H1 (cell line): Measurements from ENCODE around the gene SH3PXD2B. TPM values are rescaled to one million over a fixed set of nuclear protein-coding genes. Genes with fewer than 3 reads are reported as not detected.

Source experiments
- CTCF ChIA-PET: fragments of 300-600 bp; sonication (Branson Sonifier 250); formaldehyde crosslinking; loops from one replicate; lab custom pipeline; 2021; ENCODE audit not compliant: partially characterized antibody; lab: Charles Lee
- POLR2A ChIA-PET: fragments of 300-600 bp; sonication (Branson Sonifier 250); formaldehyde crosslinking; loops from one replicate; lab custom pipeline; 2021; ENCODE audit warnings: inconsistent platforms; ENCODE audit not compliant: partially characterized antibody; lab: Charles Lee
- DNase-seq, 2 experiments: peaks; one replicate each; pipeline versions ENCODE4 v3.0.0 to v3.0.0-alpha.2; 2010 to 2022; ENCODE audit warnings: low spot score in 2 of 2, low read depth in 1 of 2, mixed read lengths in 1 of 2
- FAIRE-seq: peaks from 2 replicates; lab custom pipeline; 2011; peaks lifted over from hg19 to GRCh38; lab: Jason Lieb, UNC
- H2AFZ ChIP-seq: 2 replicates; pipeline ENCODE4 v1.8.1; 2012; ENCODE audit warnings: low read length, inconsistent platforms
- H2AK5ac ChIP-seq: 2 replicates; pipeline ENCODE4 v1.6.1; 2013; ENCODE audit warnings: low read depth, low read length
- H2BK120ac ChIP-seq: replicated peaks from 2 replicates; pipeline ENCODE3; 2013; ENCODE audit warnings: low read depth, low read length, inconsistent platforms
- H2BK12ac ChIP-seq: 2 replicates; pipeline ENCODE4 v1.6.1; 2013; ENCODE audit warnings: low read depth, low read length
- H2BK15ac ChIP-seq: 2 replicates; pipeline ENCODE4 v1.6.1; 2013; ENCODE audit warnings: low read length
- H2BK20ac ChIP-seq: 2 replicates; pipeline ENCODE4 v1.6.1; 2013; ENCODE audit warnings: low read length
- H2BK5ac ChIP-seq: 2 replicates; pipeline ENCODE4 v1.6.1; 2013; ENCODE audit warnings: low read depth, low read length
- H3K14ac ChIP-seq: 2 replicates; pipeline ENCODE4 v1.6.1; 2013; ENCODE audit warnings: inconsistent platforms; ENCODE audit not compliant: insufficient read length
- H3K18ac ChIP-seq: 2 replicates; pipeline ENCODE4 v1.6.1; 2013; ENCODE audit warnings: low read length; ENCODE audit errors: extremely low read depth
- H3K23ac ChIP-seq: 2 replicates; pipeline ENCODE4 v1.6.1; 2013; ENCODE audit warnings: inconsistent platforms; ENCODE audit not compliant: insufficient read length
- H3K23me2 ChIP-seq: 2 replicates; pipeline ENCODE4 v1.6.1; 2013; ENCODE audit warnings: low read depth, low read length
- H3K27ac ChIP-seq: 2 replicates; pipeline ENCODE4 v1.6.1; 2011; ENCODE audit warnings: low read depth, low read length, inconsistent platforms
- H3K27me3 ChIP-seq, 4 experiments: replicated peaks in 1 of 4; 1 replicate in 1 of 4; 2 replicates in 3 of 4; pipeline versions ENCODE4 v1.6.1 to v1.8.1; 2011 to 2013; ENCODE audit warnings: low read length in 3 of 4, mild to moderate bottlenecking in 3 of 4, inconsistent platforms in 2 of 4, mixed read lengths in 2 of 4, moderate library complexity in 1 of 4; ENCODE audit not compliant: control insufficient read depth in 3 of 4, insufficient read depth in 3 of 4; ENCODE audit errors: extremely low read depth in 1 of 4
- H3K36me3 ChIP-seq, 4 experiments: 2 replicates each; pipeline versions ENCODE4 v1.6.1 to v1.8.1; 2011 to 2013; ENCODE audit warnings: mild to moderate bottlenecking in 4 of 4, low read length in 3 of 4, moderate library complexity in 2 of 4, control low read depth in 1 of 4, inconsistent platforms in 1 of 4; ENCODE audit not compliant: insufficient read depth in 4 of 4, control insufficient read depth in 2 of 4
- H3K4ac ChIP-seq: replicated peaks from 2 replicates; pipeline ENCODE3; 2013; ENCODE audit warnings: low read length, low read depth, mixed read lengths, inconsistent platforms; ENCODE audit not compliant: insufficient read length
- H3K4me1 ChIP-seq, 4 experiments: replicated peaks in 1 of 4; 1 replicate in 1 of 4; 2 replicates in 3 of 4; pipeline versions ENCODE4 v1.6.1 to v1.8.1; 2011 to 2013; ENCODE audit warnings: low read length in 3 of 4, inconsistent platforms in 2 of 4, mixed read lengths in 1 of 4; ENCODE audit not compliant: insufficient read depth in 4 of 4, control insufficient read depth in 3 of 4
- H3K4me2 ChIP-seq, 2 experiments: 2 replicates each; pipeline versions ENCODE4 v1.6.1 to v1.8.1; 2011 to 2013; ENCODE audit warnings: low read depth in 2 of 2, low read length in 2 of 2, control low read depth in 1 of 2, inconsistent platforms in 1 of 2, mild to moderate bottlenecking in 1 of 2; ENCODE audit not compliant: insufficient read depth in 1 of 2
- H3K4me3 ChIP-seq, 4 experiments: fragments of 200-600, 300-600 bp in 1 of 4; sonication (generic), shearing (Covaris generic), sonication (Bioruptor Twin) in 1 of 4; 2 replicates each; pipeline versions ENCODE4 v1.5.1 to v1.8.1; 2011 to 2016; ENCODE audit warnings: low read length in 4 of 4, low read depth in 3 of 4, control low read depth in 2 of 4, inconsistent platforms in 2 of 4, mild to moderate bottlenecking in 2 of 4, mixed read lengths in 1 of 4, moderate library complexity in 1 of 4; ENCODE audit not compliant: insufficient read depth in 2 of 4; ENCODE audit errors: extremely low read depth in 1 of 4
- H3K56ac ChIP-seq: replicated peaks from 2 replicates; pipeline ENCODE3; 2013; ENCODE audit warnings: low read depth, mild to moderate bottlenecking, mixed read lengths, low read length, inconsistent platforms; ENCODE audit not compliant: insufficient read length
- H3K79me1 ChIP-seq: 2 replicates; pipeline ENCODE4 v1.6.1; 2013; ENCODE audit warnings: low read depth, low read length, control low read depth
- H3K79me2 ChIP-seq, 2 experiments: 2 replicates each; pipeline versions ENCODE4 v1.6.1 to v1.8.1; 2012 to 2013; ENCODE audit warnings: low read length in 2 of 2, mild to moderate bottlenecking in 2 of 2, inconsistent platforms in 1 of 2; ENCODE audit not compliant: insufficient read depth in 2 of 2, control insufficient read depth in 1 of 2
- H3K9ac ChIP-seq, 4 experiments: replicated peaks in 1 of 4; 1 replicate in 1 of 4; 2 replicates in 3 of 4; pipeline versions ENCODE4 v1.6.1 to v1.8.1; 2011 to 2013; ENCODE audit warnings: low read depth in 3 of 4, low read length in 3 of 4, control low read depth in 2 of 4, mild to moderate bottlenecking in 2 of 4, moderate library complexity in 2 of 4, inconsistent platforms in 1 of 4; ENCODE audit errors: extremely low read depth in 1 of 4
- H3K9me3 ChIP-seq, 2 experiments: 2 replicates each; pipeline versions ENCODE4 v1.6.1 to v1.8.1; 2012 to 2013; ENCODE audit warnings: mild to moderate bottlenecking in 2 of 2, moderate library complexity in 2 of 2, control low read depth in 1 of 2, inconsistent platforms in 1 of 2, low read depth in 1 of 2, low read length in 1 of 2, mixed read lengths in 1 of 2; ENCODE audit not compliant: insufficient read depth in 2 of 2
- H4K20me1 ChIP-seq, 2 experiments: replicated peaks in 1 of 2; 2 replicates each; pipeline versions ENCODE3 to v1.8.1; 2011 to 2013; ENCODE audit warnings: inconsistent platforms in 2 of 2, low read length in 2 of 2, mild to moderate bottlenecking in 1 of 2; ENCODE audit not compliant: insufficient read depth in 2 of 2, control insufficient read depth in 1 of 2
- H4K5ac ChIP-seq: 2 replicates; pipeline ENCODE4 v1.6.1; 2013; ENCODE audit warnings: low read length, low read depth, mixed read lengths, inconsistent platforms; ENCODE audit not compliant: insufficient read length
- H4K8ac ChIP-seq: 2 replicates; pipeline ENCODE4 v1.8.0; 2013; ENCODE audit warnings: mild to moderate bottlenecking, moderate library complexity, low read length, inconsistent platforms; ENCODE audit not compliant: insufficient read depth; ENCODE audit errors: extremely low read depth
- H4K91ac ChIP-seq: replicated peaks from 2 replicates; pipeline ENCODE3; 2013; ENCODE audit warnings: low read length, mixed read lengths, inconsistent platforms; ENCODE audit not compliant: insufficient read length
- ASH2L ChIP-seq: fragments of 200-600, 300-600 bp; sonication (generic); IDR thresholded peaks from one replicate; pipeline ENCODE4 v1.7.1; 2017; ENCODE audit warnings: low read length
- RFX5 ChIP-seq: IDR thresholded peaks from 2 replicates; pipeline ENCODE4 v1.6.1; 2011; ENCODE audit warnings: low read depth, low read length, improper control_type of control experiment, borderline replicate concordance
- SRF ChIP-seq: IDR thresholded peaks from 2 replicates; pipeline ENCODE4 v1.6.1; 2011; ENCODE audit warnings: mild to moderate bottlenecking, low read depth, low read length, moderate library complexity
- SUZ12 ChIP-seq: fragments of 200-600 bp; sonication (generic); IDR thresholded peaks from 2 replicates; pipeline ENCODE4 v1.6.1; 2012; ENCODE audit warnings: mild to moderate bottlenecking, inconsistent platforms, low read length, moderate library complexity, mixed read lengths
- WGBS, 2 experiments: shearing (Covaris generic) in 1 of 2; methylation state at CpG; one replicate each; pipeline versions ENCODE4 v1.1.6 to v1.1.7; 2013 to 2015; ENCODE audit warnings: low lambda C conversion rate in 2 of 2, mixed read lengths in 2 of 2, inconsistent platforms in 1 of 2, low coverage in 1 of 2, missing lambda C conversion rate in 1 of 2; ENCODE audit not compliant: insufficient replicate concordance in 2 of 2, insufficient coverage in 1 of 2, insufficient read length in 1 of 2; ENCODE audit errors: extremely low coverage in 1 of 2, missing lambda C conversion rate in 1 of 2; 5-methylcytosine and 5-hydroxymethylcytosine counted together
- polyA plus RNA-seq, 7 experiments: library from polyadenylated mRNA; depleted of rRNA in 3 of 7; stranded (reverse) in 5 of 7; unstranded in 2 of 7; fragments of >200 nt in 5 of 7; fragments of 200-250 nt in 2 of 7; gene quantifications; 1 replicate in 5 of 7; 2 replicates in 1 of 7; 4 replicates in 1 of 7; pipeline versions ENCODE4 v1.2.1 to v1.2.3, GENCODE V29; 2011 to 2013; ENCODE audit warnings: missing spikeins in 2 of 7, mixed read lengths in 2 of 7
- total RNA-seq: library from RNA; stranded (reverse); fragmentation: NEBNext Ultra II Directional; extraction: Animal tissue kit (Norgen Biotek cat#: 25700); gene quantifications from 2 replicates; pipeline ENCODE4 v1.2.1, GENCODE V29; 2021

The SH3PXD2B gene
- total and polyA plus RNA-seq, 2 of the 8 experiments (the other 6 are each of a cell fraction or from before 2014, with no cell fraction given): 32.9 to 72.9 TPM

DNA sequence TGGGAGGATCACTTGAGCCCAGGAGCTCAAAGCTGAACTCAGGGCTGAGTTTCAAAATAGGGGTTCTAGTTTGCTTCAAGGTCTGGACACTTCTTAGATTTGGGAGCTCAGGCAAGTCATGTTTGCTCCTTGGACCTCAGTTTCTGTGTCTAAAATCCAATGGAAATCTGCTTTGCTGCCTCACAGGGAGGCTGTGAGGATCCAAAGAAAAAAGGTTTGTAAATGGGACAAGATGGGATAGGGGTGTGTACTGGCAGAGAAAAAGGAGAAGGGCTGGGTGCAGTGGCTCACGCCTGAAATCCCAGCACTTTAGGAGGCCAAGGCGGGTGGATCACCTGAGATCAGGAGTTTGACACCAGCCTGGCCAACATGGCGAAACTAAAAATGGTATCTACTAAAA, 39.6 kb upstream of the SH3PXD2B start:
- Histone ChIP-seq H4K20me1 (no peaks in the 10 kb centered on the region), H3K9ac (no peak overlapping the region), H3K4me1 (no peaks in the 10 kb centered on the region), H3K4ac (no peak overlapping the region), H2BK20ac (no peak overlapping the region), H3K23me2 (no peaks in the 10 kb centered on the region), H4K5ac (no peak overlapping the region), H3K27ac (no peak overlapping the region), H4K8ac (no peak overlapping the region), H2AK5ac (no peak overlapping the region), H3K79me1 (no peaks in the 10 kb centered on the region), H2AFZ (no peak overlapping the region), H3K27me3 (peaks cover 0 to 2% (median 0%) of the 10 kb centered on the region in 4 experiments; a peak in 1 of 7 replicates), H4K91ac (no peak overlapping the region), H2BK5ac (no peak overlapping the region), H3K23ac (no peak overlapping the region), H3K18ac (no peak overlapping the region), H3K4me3 (no peak overlapping the region), H3K4me2 (no peak overlapping the region), H2BK12ac (no peak overlapping the region), H3K14ac (no peak overlapping the region), H3K56ac (no peak overlapping the region), H2BK15ac (no peak overlapping the region), H3K9me3 (no peaks in the 10 kb centered on the region), H3K36me3 (no peaks in the 10 kb centered on the region), H3K79me2 (no peaks in the 10 kb centered on the region)
- CTCF ChIA-PET: interaction anchor here (0.7 to 1.8 kb wide), 5 partner anchors 14 to 445 kb away, joined by 3 to 9 read pairs (median 4); no protein-coding TSS in a partner anchor
- no peak for DNase-seq
- TF ChIP-seq RFX5 (no peak), SUZ12 (no peak), ASH2L (no peak), SRF (no peak)
- TF ChIP-seq, all 59 proteins: peak for 0
- FAIRE-seq: no peak
- no peak overlapping the region for H2BK120ac ChIP-seq
- 78% methylated on average over 3 of the region's 3 CpGs; no CpG with 5 or more reads in 1 of the 2 experiments for WGBS, 2 experiments
- POLR2A ChIA-PET: interaction anchor here (0.9 to 1.4 kb wide), 2 partner anchors 14 to 15 kb away, joined by 3 read pairs; no protein-coding TSS in a partner anchor
